SK-N-SH treated with all-trans-retinoic acid at 6 μM for 48 hours (cell line): ENCODE data around the gene PEAR1.

Experiments used
- ATAC-seq: fragments of 200-7000 bp; cut with Tn5 transposase; 3 replicates; pipeline ENCODE4 v1.9.1; 2020; ENCODE audit warnings: mild to moderate bottlenecking, moderate library complexity
- ARNTL ChIP-seq: fragments of 450-650 bp; formaldehyde crosslinking; IDR thresholded peaks from 2 replicates; pipeline ENCODE4 v1.5.0; 2020; ENCODE audit warnings: low read depth, mild to moderate bottlenecking, moderate library complexity, borderline replicate concordance
- BACH2 ChIP-seq: fragments of 250-450 bp; sonication (Bioruptor Pico); IDR thresholded peaks from 2 replicates; pipeline ENCODE4 v1.9.0; 2021; ENCODE audit warnings: mild to moderate bottlenecking, borderline replicate concordance
- ISL1 ChIP-seq: fragments of 250-450 bp; sonication (Bioruptor Pico); IDR thresholded peaks from 2 replicates; pipeline ENCODE4 v2.1.2; 2022; ENCODE audit warnings: mild to moderate bottlenecking, moderate library complexity
- OSR1 ChIP-seq: fragments of 250-450 bp; sonication (Bioruptor Pico); IDR thresholded peaks from 2 replicates; pipeline ENCODE4 v1.8.0; 2022; ENCODE audit warnings: moderate library complexity, mild to moderate bottlenecking, inconsistent platforms
- PPARA ChIP-seq: fragments of 250-450 bp; sonication (Bioruptor Pico); IDR thresholded peaks from 2 replicates; pipeline ENCODE4 v1.5.0; 2020; ENCODE audit warnings: mild to moderate bottlenecking, borderline replicate concordance
- RARB ChIP-seq: fragments of 250-450 bp; sonication (Bioruptor Pico); IDR thresholded peaks from 2 replicates; pipeline ENCODE4 v1.8.0; 2021; ENCODE audit warnings: mild to moderate bottlenecking, moderate library complexity
- SNAI2 ChIP-seq: fragments of 250-450 bp; sonication (Bioruptor Pico); IDR thresholded peaks from 2 replicates; pipeline ENCODE4 v1.5.0; 2020; ENCODE audit warnings: mild to moderate bottlenecking, moderate library complexity
- TCF4 ChIP-seq: fragments of 250-450 bp; sonication (Bioruptor Pico); IDR thresholded peaks from 2 replicates; pipeline ENCODE4 v1.8.0; 2021; ENCODE audit warnings: mild to moderate bottlenecking, moderate library complexity, borderline replicate concordance
- ZC3H10 ChIP-seq: fragments of 250-450 bp; sonication (Bioruptor Pico); IDR thresholded peaks from 2 replicates; pipeline ENCODE4 v1.5.1; 2021; ENCODE audit warnings: mild to moderate bottlenecking, moderate library complexity
- ZFP3 ChIP-seq: fragments of 250-450 bp; sonication (Bioruptor Pico); IDR thresholded peaks from 2 replicates; pipeline ENCODE4 v1.5.0; 2020; ENCODE audit warnings: mild to moderate bottlenecking, moderate library complexity
- ZNF565 ChIP-seq: fragments of 450-650 bp; formaldehyde crosslinking; conservative IDR thresholded peaks from 2 replicates; pipeline ENCODE4 v1.5.0; 2020; ENCODE audit warnings: low read depth, mild to moderate bottlenecking, moderate library complexity
- ZNF8 ChIP-seq: fragments of 450-650 bp; formaldehyde crosslinking; IDR thresholded peaks from 2 replicates; pipeline ENCODE4 v1.5.0; 2020; ENCODE audit warnings: mild to moderate bottlenecking, moderate library complexity
- TF ChIP-seq, protein P1 (sequence below): fragments of 250-450 bp; sonication (Bioruptor Pico); IDR thresholded peaks from 2 replicates; pipeline ENCODE4 v1.5.0; 2020; ENCODE audit warnings: mild to moderate bottlenecking, moderate library complexity
- TF ChIP-seq, protein P2 (sequence below): fragments of 250-450 bp; sonication (Bioruptor Pico); IDR thresholded peaks from 2 replicates; pipeline ENCODE4 v1.5.1; 2021; ENCODE audit warnings: mild to moderate bottlenecking, moderate library complexity
- TF ChIP-seq, protein P3 (sequence below): fragments of 250-450 bp; sonication (Bioruptor Pico); IDR thresholded peaks from 2 replicates; pipeline ENCODE4 v1.5.1; 2020; ENCODE audit warnings: low read depth, mild to moderate bottlenecking, moderate library complexity
- TF ChIP-seq, protein P4 (sequence below): fragments of 250-450 bp; sonication (Bioruptor Pico); IDR thresholded peaks from 2 replicates; pipeline ENCODE4 v1.8.0; 2021; ENCODE audit warnings: low read depth, mild to moderate bottlenecking, moderate library complexity, borderline replicate concordance

The PEAR1 gene

DNA sequence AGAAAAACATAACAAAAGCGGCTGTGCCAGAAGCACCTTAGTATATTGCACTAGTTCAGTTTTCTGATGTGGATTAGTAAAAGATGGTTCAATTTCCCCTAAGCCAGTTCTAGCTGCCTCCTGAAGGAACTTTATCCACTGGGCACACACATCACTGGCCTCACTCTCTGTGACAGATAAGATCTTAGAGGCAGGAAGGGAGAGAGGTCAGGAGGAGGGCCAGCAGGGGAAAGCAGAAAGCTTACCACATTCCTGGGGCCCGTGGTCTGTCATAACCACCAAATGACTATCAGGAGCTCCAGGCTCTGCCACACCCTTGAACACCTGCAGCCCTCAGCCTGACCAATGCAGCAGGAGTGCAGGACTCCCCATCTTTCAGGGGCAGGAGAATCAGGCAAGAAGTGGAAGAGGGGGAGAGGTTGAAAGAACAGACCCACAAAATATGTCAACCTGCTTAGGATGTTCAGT is 64.8 kb downstream of the PEAR1 start (continued):
- TF ChIP-seq BACH2 (CRISPR knock-in tag) (no peak), ISL1 (no peak), OSR1 (CRISPR knock-in tag) (no peak)
- TF ChIP-seq, protein P1, sequence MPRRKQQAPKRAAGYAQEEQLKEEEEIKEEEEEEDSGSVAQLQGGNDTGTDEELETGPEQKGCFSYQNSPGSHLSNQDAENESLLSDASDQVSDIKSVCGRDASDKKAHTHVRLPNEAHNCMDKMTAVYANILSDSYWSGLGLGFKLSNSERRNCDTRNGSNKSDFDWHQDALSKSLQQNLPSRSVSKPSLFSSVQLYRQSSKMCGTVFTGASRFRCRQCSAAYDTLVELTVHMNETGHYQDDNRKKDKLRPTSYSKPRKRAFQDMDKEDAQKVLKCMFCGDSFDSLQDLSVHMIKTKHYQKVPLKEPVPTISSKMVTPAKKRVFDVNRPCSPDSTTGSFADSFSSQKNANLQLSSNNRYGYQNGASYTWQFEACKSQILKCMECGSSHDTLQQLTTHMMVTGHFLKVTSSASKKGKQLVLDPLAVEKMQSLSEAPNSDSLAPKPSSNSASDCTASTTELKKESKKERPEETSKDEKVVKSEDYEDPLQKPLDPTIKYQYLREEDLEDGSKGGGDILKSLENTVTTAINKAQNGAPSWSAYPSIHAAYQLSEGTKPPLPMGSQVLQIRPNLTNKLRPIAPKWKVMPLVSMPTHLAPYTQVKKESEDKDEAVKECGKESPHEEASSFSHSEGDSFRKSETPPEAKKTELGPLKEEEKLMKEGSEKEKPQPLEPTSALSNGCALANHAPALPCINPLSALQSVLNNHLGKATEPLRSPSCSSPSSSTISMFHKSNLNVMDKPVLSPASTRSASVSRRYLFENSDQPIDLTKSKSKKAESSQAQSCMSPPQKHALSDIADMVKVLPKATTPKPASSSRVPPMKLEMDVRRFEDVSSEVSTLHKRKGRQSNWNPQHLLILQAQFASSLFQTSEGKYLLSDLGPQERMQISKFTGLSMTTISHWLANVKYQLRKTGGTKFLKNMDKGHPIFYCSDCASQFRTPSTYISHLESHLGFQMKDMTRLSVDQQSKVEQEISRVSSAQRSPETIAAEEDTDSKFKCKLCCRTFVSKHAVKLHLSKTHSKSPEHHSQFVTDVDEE (CRISPR knock-in tag): no peak
- TF ChIP-seq, protein P2, sequence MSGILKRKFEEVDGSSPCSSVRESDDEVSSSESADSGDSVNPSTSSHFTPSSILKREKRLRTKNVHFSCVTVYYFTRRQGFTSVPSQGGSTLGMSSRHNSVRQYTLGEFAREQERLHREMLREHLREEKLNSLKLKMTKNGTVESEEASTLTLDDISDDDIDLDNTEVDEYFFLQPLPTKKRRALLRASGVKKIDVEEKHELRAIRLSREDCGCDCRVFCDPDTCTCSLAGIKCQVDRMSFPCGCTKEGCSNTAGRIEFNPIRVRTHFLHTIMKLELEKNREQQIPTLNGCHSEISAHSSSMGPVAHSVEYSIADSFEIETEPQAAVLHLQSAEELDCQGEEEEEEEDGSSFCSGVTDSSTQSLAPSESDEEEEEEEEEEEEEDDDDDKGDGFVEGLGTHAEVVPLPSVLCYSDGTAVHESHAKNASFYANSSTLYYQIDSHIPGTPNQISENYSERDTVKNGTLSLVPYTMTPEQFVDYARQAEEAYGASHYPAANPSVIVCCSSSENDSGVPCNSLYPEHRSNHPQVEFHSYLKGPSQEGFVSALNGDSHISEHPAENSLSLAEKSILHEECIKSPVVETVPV (CRISPR knock-in tag): no peak

DNA sequence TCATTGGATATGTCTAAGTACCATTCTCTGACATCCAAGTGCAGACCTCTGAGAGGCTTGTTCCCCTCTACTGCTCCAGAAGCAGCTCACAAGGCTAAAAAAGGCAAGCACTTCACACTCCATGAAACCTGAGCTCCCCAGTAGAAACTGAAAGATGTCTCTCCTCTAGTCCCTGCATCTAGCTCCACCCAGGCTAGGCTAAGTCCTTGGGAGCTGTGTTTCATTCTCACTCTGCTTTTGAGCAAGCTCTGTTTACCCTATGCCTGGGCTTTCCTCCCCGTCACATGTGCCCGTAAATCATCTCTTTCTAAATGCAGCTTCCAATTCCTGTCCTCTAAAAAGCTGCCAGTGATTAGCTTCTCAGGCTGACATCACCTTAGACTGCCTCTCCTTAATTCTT is 65.9 kb downstream of the PEAR1 start:
- peak; percentile 57 for ATAC-seq
- TF ChIP-seq ARNTL (CRISPR knock-in tag): no peak
- TF ChIP-seq, protein P3, sequence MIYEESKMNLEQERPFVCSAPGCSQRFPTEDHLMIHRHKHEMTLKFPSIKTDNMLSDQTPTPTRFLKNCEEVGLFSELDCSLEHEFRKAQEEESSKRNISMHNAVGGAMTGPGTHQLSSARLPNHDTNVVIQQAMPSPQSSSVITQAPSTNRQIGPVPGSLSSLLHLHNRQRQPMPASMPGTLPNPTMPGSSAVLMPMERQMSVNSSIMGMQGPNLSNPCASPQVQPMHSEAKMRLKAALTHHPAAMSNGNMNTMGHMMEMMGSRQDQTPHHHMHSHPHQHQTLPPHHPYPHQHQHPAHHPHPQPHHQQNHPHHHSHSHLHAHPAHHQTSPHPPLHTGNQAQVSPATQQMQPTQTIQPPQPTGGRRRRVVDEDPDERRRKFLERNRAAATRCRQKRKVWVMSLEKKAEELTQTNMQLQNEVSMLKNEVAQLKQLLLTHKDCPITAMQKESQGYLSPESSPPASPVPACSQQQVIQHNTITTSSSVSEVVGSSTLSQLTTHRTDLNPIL (CRISPR knock-in tag): no peak
- TF ChIP-seq OSR1 (CRISPR knock-in tag): no peak
- no peak for TF ChIP-seq RARB (CRISPR knock-in tag)

DNA sequence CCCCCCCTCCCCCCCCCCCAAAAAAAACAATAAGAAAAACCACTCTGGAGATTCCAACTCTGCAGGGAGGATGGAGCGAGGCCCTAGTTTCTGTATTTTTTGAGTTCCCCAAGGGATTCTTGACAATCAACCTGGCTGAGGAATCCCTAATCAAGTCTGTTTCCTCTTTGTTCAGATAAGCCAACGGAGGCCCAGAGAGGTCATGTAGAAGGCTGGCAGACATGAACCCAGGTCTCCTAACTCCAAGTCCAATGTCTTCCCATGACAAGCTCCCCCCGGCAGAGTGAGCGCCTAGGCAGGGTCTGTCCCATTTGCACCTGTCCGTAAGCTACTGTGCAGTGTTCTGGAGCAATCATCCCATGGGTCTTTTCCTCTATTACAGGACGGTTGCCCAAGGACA is 66.4 kb downstream of the PEAR1 start:
- TF ChIP-seq SNAI2 (CRISPR knock-in tag): no peak
- TF ChIP-seq, protein P4, sequence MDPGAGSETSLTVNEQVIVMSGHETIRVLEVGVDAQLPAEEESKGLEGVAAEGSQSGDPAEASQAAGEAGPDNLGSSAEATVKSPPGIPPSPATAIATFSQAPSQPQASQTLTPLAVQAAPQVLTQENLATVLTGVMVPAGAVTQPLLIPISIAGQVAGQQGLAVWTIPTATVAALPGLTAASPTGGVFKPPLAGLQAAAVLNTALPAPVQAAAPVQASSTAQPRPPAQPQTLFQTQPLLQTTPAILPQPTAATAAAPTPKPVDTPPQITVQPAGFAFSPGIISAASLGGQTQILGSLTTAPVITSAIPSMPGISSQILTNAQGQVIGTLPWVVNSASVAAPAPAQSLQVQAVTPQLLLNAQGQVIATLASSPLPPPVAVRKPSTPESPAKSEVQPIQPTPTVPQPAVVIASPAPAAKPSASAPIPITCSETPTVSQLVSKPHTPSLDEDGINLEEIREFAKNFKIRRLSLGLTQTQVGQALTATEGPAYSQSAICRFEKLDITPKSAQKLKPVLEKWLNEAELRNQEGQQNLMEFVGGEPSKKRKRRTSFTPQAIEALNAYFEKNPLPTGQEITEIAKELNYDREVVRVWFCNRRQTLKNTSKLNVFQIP (CRISPR knock-in tag): no peak
- no peak for TF ChIP-seq PPARA
- TF ChIP-seq, protein P2 (CRISPR knock-in tag): no peak
- no peak for TF ChIP-seq ZC3H10 (CRISPR knock-in tag)
- TF ChIP-seq ZNF8: no peak
- TF ChIP-seq ZNF565: no peak
- TF ChIP-seq OSR1 (CRISPR knock-in tag): no peak
- TF ChIP-seq ZFP3 (CRISPR knock-in tag): no peak
- TF ChIP-seq RARB (CRISPR knock-in tag): no peak
- TF ChIP-seq BACH2 (CRISPR knock-in tag): no peak
- no peak for TF ChIP-seq TCF4 (CRISPR knock-in tag)
- TF ChIP-seq, protein P1 (CRISPR knock-in tag): no peak
- TF ChIP-seq, all 23 proteins: peak for 0
- no peak for ATAC-seq
